Activated T-cell treated with anti-CD3 and anti-CD28 coated beads for 48 hours (primary cell): ENCODE results near the gene WDR86.

ENCODE experiments used
- DNase-seq: peaks from one replicate; pipeline ENCODE4 v3.0.0-alpha.2; 2020; ENCODE audit warnings: low read depth

Gene WDR86

GRCh38 chr7:151427705-151428377 is 18.0 kb upstream of the WDR86 start:
- no peak for DNase-seq

- DNase-seq = no peak
Measured at GRCh38 chr7:151426904-151427704, 17.3 kb upstream of the WDR86 start.

GRCh38 chr7:151426441-151426903 is 16.6 kb upstream of the WDR86 start:
- no peak for DNase-seq

- no peak for DNase-seq
Measured at GRCh38 chr7:151425670-151426440, 16.0 kb upstream of the WDR86 start.

GRCh38 chr7:151424799-151425198 is 15.0 kb upstream of the WDR86 start:
- DNase-seq = no peak

GRCh38 chr7:151423936-151424335 is 14.1 kb upstream of the WDR86 start:
- DNase-seq = no peak

- DNase-seq = no peak
Measured at GRCh38 chr7:151423226-151423625, 13.4 kb upstream of the WDR86 start.

- DNase-seq = no peak
Measured at GRCh38 chr7:151422212-151422611, 12.4 kb upstream of the WDR86 start.

- DNase-seq = no peak
Measured at GRCh38 chr7:151420144-151420543, 10.3 kb upstream of the WDR86 start.

- no peak for DNase-seq
Measured at GRCh38 chr7:151416941-151417315, 7.1 kb upstream of the WDR86 start.

- no peak for DNase-seq
Measured at GRCh38 chr7:151416112-151416940, 6.5 kb upstream of the WDR86 start.

- DNase-seq = no peak
Measured at GRCh38 chr7:151415375-151416105, 5.7 kb upstream of the WDR86 start.

- no peak for DNase-seq
Measured at GRCh38 chr7:151413241-151413640, 3.4 kb upstream of the WDR86 start.

- DNase-seq = no peak
Measured at GRCh38 chr7:151412318-151412717, 2.5 kb upstream of the WDR86 start.

- no peak for DNase-seq
Measured at GRCh38 chr7:151411551-151411950, 1.7 kb upstream of the WDR86 start.

- no peak for DNase-seq
Measured at GRCh38 chr7:151410405-151411390, 860 bp upstream of the WDR86 start.

- DNase-seq = no peak
Measured at GRCh38 chr7:151408839-151409666, 785 bp downstream of the WDR86 start.

- no peak for DNase-seq
Measured at GRCh38 chr7:151408498-151408838, 1.4 kb downstream of the WDR86 start.
